OCI-LY3 (cell line): ENCODE results near the gene PEAK3.

Experiments used
- H2AFZ ChIP-seq: fragments of 200-600, 300-600 bp; shearing (Covaris generic); 2 replicates; pipeline ENCODE4 v1.6.0; 2014; ENCODE audit warnings: antibody characterized with exemption, low read depth, low read length
- H3K27ac ChIP-seq: fragments of 200-600, 300-600 bp; sonication (generic); 2 replicates; pipeline ENCODE4 v1.5.1; 2014; ENCODE audit warnings: mild to moderate bottlenecking, low read length, moderate library complexity, mixed read lengths
- H3K27me3 ChIP-seq: fragments of 200-600, 300-600 bp; sonication (generic); 2 replicates; pipeline ENCODE4 v1.6.1; 2014; ENCODE audit warnings: low read depth, low read length, mixed read lengths
- H3K36me3 ChIP-seq: fragments of 200-600, 300-600 bp; sonication (generic); replicated peaks from 2 replicates; pipeline ENCODE3; 2014; ENCODE audit warnings: low read depth, low read length, mixed read lengths
- H3K4me1 ChIP-seq: fragments of 300-600, 200-600 bp; sonication (generic); 2 replicates; pipeline ENCODE4 v1.6.1; 2014; ENCODE audit warnings: low read length, mixed read lengths
- H3K4me2 ChIP-seq: fragments of 200-600, 300-600 bp; sonication (generic); 2 replicates; pipeline ENCODE4 v1.6.1; 2014; ENCODE audit warnings: low read length, mixed read lengths
- H3K4me3 ChIP-seq: fragments of 300-600, 200-600 bp; sonication (generic); 2 replicates; pipeline ENCODE4 v1.5.1; 2014; ENCODE audit warnings: antibody characterized with exemption, mild to moderate bottlenecking, low read length, moderate library complexity
- H3K79me2 ChIP-seq: fragments of 300-600, 200-600 bp; shearing (Covaris generic); 2 replicates; pipeline ENCODE4 v1.6.1; 2014; ENCODE audit warnings: mild to moderate bottlenecking, low read length, mixed read lengths
- H3K9ac ChIP-seq: fragments of 300-600, 200-600 bp; shearing (Covaris generic); 2 replicates; pipeline ENCODE4 v1.6.0; 2014; ENCODE audit warnings: mild to moderate bottlenecking, low read length, moderate library complexity
- H3K9me3 ChIP-seq: fragments of 200-600, 300-600 bp; shearing (Covaris generic); 2 replicates; pipeline ENCODE4 v1.6.1; 2014; ENCODE audit warnings: low read length, mixed read lengths; ENCODE audit not compliant: insufficient read depth
- H4K20me1 ChIP-seq: fragments of 200-600, 300-600 bp; sonication (generic); 2 replicates; pipeline ENCODE4 v1.6.1; 2016; ENCODE audit warnings: low read length, mixed read lengths; ENCODE audit not compliant: insufficient read depth
- EZH2phosphoT487 ChIP-seq: fragments of 200-600 bp; shearing (Covaris generic); IDR thresholded peaks from 2 replicates; pipeline ENCODE4 v1.6.1; 2018; ENCODE audit warnings: antibody characterized with exemption, mixed run types, low read depth
- TF ChIP-seq, protein P1 (sequence below): fragments of 200-600, 300-600 bp; sonication (generic); IDR thresholded peaks from 2 replicates; pipeline ENCODE4 v1.5.1; 2014; ENCODE audit warnings: antibody characterized with exemption, low read length, low read depth

Gene PEAK3

DNA sequence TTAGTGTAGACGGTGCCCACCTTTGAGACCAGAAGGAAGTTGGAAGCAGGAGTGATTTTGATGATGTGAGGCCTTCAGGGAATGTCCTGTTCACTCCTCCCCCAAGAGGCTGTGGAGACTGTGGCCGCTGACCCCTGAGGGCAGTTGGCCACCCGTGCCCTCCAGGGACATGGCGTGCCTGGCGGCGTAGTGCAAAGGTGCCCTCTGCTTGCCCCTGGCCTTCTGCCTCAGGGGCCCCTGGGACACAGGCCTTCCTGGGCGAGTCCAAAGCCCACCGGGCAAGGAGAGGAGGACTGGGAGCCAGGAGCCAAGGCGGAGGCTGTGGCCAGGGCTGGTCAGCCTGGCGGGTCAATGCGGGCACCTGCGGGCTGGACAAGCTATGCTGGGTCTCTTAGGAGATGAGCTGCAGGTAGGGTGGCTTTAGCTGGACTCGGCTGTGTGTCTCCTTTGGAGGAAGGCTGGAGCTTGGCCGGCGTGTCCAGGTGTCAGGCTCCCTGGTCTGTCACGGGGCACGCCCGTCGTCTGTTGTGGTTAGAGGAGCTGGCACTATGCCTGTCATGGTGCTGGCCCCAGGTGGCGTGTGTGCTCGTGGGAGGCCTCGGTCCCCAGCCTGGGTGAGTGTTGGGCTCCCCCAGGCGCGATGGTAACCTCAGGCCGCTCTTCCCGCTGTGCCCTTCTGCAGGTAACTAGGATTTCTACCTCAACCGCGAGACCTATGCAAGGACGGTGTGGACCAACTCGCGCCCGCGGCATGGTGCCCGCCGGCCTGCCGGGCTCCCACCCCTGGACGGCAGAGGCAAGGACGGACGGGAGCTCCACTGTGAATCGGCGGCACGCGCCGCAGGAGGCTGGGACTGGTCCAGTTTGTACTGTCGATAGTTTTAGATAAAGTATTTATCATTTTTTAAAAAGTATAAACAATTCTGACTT is 52.6 kb downstream of the PEAK3 start:
- H3K9ac ChIP-seq: no peak overlapping the region
- H3K36me3 ChIP-seq: peaks cover 62% of the 10 kb centered on the region

DNA sequence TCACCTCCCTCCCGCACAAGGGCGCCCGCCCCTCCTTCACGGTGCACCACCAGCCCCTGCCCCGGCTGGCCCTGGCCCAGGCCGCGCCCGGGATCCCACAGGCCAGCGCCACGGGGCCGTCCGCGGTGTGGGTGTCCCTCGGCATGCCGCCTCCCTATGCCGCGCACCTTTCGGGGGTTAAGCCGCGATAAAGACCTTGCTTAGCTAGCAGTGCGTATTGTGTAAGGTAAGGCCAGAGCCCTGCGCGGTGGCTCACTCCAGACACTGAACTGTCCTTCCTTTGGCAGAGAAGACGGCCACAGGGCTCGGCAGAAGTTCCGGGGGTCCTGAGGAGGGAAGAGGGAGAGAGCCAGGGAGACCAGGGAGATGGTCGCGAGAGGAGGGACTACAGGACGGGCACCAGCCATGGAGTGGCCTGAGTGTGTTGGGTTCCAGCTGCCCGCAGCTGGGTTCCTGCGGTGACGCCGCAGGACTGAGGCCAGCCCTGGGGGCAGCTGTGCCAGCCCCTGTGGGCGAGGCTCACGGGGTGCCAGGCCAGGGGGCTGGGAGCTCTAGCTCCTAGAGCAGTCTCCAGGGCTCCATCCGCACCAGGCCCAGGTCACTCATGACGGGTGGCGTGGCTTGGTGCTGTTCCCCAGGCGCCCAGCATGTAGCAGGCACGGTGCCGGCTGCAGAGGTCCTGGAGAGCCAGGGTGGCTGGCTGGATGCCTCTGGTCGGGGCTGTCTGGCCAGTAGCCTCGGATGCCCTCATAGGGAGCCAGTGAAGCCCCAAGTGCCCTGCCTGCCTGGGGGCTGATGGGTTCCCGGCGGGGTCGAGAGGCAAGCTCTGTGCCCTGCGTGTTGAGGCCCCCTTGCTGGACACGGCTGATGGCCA is 53.6 kb downstream of the PEAK3 start:
- H2AFZ ChIP-seq: no peak overlapping the region
- H3K4me3 ChIP-seq: peak overlapping the region; percentile 36
- H3K4me1 ChIP-seq: peaks cover 14% of the 10 kb centered on the region
- H3K79me2 ChIP-seq: peaks cover 12% of the 10 kb centered on the region; the same call in 1 of the 2 replicates
- no peak for TF ChIP-seq EZH2phosphoT487
- TF ChIP-seq, protein P1, sequence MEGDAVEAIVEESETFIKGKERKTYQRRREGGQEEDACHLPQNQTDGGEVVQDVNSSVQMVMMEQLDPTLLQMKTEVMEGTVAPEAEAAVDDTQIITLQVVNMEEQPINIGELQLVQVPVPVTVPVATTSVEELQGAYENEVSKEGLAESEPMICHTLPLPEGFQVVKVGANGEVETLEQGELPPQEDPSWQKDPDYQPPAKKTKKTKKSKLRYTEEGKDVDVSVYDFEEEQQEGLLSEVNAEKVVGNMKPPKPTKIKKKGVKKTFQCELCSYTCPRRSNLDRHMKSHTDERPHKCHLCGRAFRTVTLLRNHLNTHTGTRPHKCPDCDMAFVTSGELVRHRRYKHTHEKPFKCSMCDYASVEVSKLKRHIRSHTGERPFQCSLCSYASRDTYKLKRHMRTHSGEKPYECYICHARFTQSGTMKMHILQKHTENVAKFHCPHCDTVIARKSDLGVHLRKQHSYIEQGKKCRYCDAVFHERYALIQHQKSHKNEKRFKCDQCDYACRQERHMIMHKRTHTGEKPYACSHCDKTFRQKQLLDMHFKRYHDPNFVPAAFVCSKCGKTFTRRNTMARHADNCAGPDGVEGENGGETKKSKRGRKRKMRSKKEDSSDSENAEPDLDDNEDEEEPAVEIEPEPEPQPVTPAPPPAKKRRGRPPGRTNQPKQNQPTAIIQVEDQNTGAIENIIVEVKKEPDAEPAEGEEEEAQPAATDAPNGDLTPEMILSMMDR: no peak
- H3K9ac ChIP-seq: peak overlapping the region; percentile 20; the same call in 1 of the 2 replicates
- H3K9me3 ChIP-seq: no peaks in the 10 kb centered on the region
- H3K4me2 ChIP-seq: peak overlapping the region; percentile 65
- H3K36me3 ChIP-seq: peaks cover 59% of the 10 kb centered on the region
- H3K27me3 ChIP-seq: no peaks in the 10 kb centered on the region
- H3K27ac ChIP-seq: peak overlapping the region; percentile 41
- peaks cover 28% of the 10 kb centered on the region for H4K20me1 ChIP-seq

More for the DNA sequence above, 52.6 kb downstream of the PEAK3 start:
- Histone ChIP-seq H4K20me1 (peaks cover 24% of the 10 kb centered on the region), H3K4me2 (no peak overlapping the region), H3K4me3 (no peak overlapping the region), H2AFZ (no peak overlapping the region), H3K27me3 (no peaks in the 10 kb centered on the region), H3K79me2 (peaks cover 22% of the 10 kb centered on the region), H3K4me1 (peaks cover 14% of the 10 kb centered on the region), H3K9me3 (no peaks in the 10 kb centered on the region), H3K27ac (no peak overlapping the region)
- no peak for TF ChIP-seq EZH2phosphoT487
- TF ChIP-seq, protein P1: no peak

- Histone ChIP-seq H3K27me3 (no peaks in the 10 kb centered on the region), H2AFZ (no peak overlapping the region), H3K9me3 (no peaks in the 10 kb centered on the region), H3K4me2 (peak overlapping the region; percentile 65), H3K27ac (peak overlapping the region; percentile 41), H4K20me1 (peaks cover 28% of the 10 kb centered on the region), H3K9ac (peak overlapping the region; percentile 20; the same call in 1 of the 2 replicates), H3K79me2 (peaks cover 4% of the 10 kb centered on the region; the same call in 1 of the 2 replicates), H3K4me3 (peak overlapping the region; percentile 36), H3K36me3 (peaks cover 56% of the 10 kb centered on the region), H3K4me1 (peaks cover 14% of the 10 kb centered on the region)
- TF ChIP-seq, protein P1: peak; percentile 39
- no peak for TF ChIP-seq EZH2phosphoT487
Observed at GRCh38 chr19:2227415-2228156, 54.4 kb downstream of the PEAK3 start.
